Stimulated activated CD8-positive, alpha-beta memory T cell treated with anti-CD3 and anti-CD28 coated beads, Interleukin-15, amount 100 ng/mL, for 1 hour (primary cell): ENCODE measurements around the gene CPM.
"Not testable (repeated sequence)": the region's sequence is repeated elsewhere in the genome, so short reads cannot be mapped to it uniquely, and the experiment has no call there.

Experiments
- DNase-seq: peaks from one replicate; pipeline ENCODE4 v3.0.0-alpha.2; 2020; ENCODE audit warnings: low read depth

CPM gene

DNA sequence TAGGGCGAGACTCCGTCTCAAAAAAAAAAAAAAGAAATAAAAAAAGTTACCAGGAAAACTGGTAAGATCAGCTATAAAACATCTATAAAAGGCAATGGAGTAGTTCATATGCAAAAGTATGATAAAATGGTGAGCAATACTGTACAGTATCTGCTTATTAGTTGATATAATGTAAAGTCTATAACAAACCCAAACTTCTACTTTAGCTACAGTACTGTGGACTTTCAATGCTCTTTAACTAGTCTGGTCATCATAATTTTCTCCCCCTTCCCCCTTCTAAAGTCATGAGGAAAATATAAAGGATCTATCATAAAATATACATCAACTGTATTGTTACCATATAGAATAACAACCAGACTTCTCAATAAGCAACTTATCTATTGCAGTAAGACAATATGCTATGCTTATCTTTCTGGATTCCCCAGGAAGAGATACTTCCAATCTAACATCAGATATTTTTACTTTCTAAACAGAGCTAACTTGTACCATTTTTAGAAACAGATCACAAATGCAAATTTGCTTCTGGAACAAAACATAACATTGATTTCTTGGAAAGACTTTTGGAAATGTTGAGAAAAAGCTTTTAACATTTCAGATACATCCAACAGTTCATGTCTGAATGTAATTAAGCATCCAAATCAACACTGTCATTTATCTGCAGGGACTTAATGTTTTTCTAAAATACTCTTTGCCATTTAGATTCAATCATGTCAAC, 81.2 kb downstream of the CPM start:
- no peak for DNase-seq

DNA sequence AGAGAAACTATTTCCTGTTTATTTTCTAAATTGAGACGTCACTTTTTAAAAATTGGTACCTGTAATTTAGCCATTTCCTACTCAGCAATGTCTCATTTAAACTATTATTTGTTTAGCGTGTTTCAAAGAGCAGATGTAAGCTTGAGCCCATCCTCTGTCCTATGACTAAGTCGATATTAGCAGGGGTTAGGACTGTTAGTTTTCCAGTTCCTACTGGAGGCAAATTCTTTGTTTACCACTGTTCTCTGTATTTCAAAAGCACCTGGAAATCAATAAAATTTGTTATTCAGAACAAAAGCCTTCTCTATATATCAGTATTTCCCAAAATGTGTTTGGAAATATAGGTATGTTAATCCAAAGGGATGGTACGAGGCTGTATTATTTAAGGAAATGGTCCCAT, 82.6 kb downstream of the CPM start:
- DNase-seq, result no peak

DNA sequence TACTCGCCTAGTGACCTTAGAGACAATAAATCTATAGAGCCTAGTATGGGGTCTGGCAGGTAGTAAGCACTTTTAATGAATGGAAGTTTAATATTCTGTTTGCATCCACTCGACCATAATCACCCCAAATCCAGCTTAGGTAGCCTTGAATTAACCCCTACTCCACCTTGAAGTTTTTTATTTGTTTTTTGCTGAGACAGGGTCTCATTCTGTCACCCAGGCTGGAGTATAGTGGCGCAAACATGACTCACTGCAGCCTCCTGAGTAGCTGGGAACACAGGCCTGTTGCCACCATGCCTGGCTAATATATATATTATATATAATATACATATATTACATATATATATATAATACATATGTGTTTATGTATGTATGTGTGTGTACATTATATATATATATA, 86.2 kb downstream of the CPM start:
- no peak for DNase-seq

DNA sequence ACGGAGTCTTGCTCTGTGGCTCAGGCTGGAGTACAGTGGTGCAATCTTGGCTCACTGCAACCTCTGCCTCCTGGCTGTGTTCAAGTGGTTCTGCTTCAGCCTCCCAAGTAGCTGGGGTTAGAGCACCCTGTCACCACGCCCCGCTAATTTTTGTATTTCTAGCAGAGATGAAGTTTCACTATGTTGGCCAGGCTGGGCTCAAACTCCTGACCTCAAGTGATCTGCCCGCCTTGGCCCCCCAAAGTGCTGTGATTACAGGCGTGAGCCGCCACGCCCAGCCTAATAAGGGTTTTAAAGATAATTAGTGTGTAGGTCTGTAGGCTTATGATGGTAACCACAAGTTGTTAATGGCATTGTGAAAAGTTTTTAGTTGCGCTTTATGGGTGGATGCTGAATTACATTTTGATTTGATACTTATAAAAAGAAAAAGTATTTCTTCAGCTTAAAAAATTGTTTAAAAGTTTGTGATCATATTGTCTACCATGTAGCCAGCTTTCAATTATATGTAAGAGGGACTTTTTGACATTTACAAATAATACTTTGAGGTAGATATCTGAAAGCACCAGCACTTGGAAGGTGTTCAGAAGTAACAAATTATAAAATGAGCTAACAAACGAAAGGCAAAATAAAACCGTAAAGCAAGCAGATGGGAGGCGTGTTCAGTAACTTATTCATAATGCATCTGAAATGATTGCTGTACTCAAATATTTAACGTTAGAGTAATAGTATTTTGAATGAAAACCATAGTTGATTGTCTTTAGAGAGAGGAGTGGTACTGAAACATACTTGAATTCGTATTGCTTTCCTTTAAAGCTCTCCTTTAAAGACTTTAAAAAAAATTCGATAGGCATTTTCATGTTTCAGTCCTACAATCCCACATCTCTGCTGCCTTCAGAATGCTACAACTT, 87.9 kb downstream of the CPM start:
- DNase-seq, result no peak

DNA sequence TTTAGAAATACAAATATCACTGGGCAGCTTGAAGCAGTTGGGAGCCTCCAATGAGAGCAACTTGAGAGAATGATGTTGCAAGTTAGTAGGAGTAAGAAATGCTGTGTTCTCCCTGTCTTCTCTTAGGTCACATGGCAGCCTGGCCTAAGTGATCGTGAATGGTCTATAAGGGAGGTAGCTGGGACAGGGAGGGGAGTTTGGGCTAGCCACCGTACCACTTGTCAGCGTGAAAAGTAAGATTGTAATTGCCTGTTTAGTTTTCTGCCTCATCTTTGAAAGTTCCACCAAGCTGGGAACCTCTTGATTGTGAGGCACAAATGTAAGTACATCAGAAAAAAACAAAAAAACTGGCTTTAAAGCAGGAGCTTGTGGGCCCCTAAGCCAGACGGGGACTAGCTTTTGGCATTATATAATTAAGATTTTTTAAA, 88.6 kb downstream of the CPM start:
- DNase-seq, result no peak

DNA sequence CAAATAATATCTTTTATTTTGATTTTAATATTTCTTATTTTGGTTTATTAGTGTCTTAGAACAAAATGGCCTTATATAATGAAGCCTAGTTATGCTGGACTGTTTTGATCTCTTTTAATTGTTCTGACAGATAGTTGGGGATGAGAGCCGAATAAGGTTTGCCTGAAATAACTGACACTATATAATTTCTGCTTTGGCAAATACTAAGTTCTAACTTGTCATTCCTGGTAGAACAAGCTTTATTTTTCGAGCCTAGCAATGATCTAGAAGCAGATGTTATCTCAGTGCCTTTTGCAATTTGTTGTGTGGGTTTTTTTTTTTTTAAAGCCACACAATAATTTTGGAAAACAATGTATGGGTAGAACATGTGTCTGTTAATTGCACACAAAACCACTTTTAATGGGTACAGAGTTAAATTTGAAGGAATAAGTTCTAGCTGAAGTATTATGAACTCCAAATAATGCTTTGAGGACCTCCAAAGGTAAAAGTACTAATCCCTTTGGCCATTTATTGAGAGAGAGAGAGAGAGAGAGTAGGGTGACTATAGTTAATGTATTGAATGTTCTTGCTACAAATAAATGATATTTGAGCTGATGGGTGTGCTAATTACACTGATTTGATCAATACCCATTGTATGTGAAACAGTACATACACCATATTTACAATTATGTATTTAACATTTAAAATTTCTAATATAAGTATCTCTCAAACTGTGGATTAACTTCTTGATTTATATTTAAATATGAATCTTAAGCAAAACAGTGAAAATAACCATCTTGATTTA, 90.0 kb downstream of the CPM start:
- DNase-seq, result no peak

DNA sequence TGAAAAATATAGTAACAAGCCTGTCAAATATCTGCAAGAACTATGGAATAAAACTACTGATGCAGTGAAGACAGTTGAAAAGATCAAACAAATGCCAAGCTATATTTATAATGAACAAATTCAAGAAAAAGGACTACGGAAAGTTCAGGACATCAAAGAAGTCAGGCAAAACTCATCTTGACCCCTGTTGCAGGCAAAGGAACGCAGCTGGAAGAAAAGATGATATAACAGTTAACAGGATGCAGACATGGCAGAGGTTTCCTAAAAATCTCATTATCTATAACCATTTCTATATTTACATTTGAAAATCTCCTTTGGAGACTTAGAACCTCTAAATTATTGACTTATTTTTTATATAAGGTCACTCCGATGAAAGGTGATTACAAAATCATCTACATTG, 90.8 kb downstream of the CPM start:
- DNase-seq, result no peak

DNA sequence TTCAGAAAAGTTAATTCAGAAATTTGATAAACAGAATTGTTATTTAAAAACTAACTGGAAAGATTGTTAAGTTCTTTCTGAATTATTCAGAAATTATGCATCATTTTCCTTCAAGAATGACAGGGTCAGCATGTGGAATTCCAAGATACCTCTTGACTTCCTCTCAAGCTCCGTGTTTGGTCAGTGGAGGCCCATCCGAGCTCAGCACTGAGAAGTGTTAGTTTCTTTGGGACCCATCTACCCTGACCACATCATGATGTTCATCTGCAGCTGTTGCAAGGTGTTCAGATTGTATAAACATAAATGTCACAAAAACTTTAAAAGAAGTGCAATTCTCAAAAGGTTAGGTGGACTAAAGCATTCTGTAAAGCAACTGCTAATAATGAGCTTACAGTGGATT, 91.3 kb downstream of the CPM start:
- DNase-seq, result no peak

DNA sequence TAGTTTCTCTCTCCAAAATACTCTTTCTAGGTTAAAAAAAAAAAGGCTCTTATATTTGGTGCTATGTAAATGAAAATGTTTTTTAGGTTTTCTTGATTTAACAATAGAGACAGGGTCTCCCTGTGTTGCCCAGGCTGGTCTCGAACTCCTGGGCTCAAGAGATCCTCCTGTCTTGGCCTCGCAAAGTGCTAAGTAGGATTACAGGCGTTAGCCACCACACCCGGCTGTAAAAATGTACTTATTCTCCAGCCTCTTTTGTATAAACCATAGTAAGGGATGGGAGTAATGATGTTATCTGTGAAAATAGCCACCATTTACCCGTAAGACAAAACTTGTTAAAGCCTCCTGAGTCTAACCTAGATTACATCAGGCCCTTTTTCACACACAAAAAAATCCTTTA, 91.8 kb downstream of the CPM start:
- not testable (repeated sequence) for DNase-seq

DNA sequence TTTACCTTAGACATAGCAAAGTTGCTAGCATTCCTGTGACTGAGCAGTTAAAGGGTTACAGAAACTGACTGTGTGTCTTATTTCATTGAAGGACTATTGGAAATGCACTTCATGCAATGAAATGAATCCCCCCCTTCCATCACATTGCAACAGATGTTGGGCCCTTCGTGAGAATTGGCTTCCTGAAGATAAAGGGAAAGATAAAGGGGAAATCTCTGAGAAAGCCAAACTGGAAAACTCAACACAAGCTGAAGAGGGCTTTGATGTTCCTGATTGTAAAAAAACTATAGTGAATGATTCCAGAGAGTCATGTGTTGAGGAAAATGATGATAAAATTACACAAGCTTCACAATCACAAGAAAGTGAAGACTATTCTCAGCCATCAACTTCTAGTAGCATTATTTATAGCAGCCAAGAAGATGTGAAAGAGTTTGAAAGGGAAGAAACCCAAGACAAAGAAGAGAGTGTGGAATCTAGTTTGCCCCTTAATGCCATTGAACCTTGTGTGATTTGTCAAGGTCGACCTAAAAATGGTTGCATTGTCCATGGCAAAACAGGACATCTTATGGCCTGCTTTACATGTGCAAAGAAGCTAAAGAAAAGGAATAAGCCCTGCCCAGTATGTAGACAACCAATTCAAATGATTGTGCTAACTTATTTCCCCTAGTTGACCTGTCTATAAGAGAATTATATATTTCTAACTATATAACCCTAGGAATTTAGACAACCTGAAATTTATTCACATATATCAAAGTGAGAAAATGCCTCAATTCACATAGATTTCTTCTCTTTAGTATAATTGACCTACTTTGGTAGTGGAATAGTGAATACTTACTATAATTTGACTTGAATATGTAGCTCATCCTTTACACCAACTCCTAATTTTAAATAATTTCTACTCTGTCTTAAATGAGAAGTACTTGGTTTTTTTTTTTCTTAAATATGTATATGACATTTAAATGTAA, 93.5 kb downstream of the CPM start:
- DNase-seq, result no peak

DNA sequence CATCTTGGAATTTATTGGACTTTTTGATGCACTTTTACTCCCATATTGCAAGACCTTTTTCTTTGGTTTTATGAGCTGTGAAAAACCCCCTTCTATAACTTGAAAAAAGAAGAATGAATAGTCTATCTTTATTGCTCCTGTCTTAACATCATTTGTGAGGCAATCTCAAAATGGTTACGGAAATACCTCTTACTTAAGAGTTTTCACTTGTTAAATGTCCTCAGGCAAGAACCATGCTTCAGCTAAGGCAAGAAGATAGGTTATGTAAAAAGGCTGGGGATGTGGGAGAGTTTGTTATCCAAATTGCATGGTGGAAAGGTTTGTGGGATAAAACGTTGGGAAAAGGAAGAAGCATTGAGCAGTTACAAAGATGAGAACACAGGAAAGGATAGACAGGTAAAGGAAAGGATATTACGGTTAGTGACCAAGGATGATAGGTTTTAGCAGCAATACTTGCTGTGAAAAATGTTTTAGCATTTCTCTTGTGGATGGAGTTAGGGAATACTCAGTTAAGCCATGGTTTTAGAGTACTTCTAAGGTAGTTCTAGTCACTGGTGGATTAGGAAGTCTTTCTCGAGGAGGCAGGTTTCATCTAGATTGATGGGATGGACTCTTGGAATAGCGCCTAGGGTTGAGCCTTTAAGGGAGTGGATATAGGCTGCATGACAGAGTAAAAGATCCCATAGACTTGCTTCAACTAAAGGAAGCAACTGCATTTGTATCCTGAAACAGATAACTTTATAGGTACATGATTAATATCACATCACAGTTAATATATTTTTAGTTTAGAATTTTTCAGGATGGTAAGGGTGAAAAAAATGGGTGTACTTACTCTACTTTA, 94.7 kb downstream of the CPM start:
- DNase-seq, result no peak

DNA sequence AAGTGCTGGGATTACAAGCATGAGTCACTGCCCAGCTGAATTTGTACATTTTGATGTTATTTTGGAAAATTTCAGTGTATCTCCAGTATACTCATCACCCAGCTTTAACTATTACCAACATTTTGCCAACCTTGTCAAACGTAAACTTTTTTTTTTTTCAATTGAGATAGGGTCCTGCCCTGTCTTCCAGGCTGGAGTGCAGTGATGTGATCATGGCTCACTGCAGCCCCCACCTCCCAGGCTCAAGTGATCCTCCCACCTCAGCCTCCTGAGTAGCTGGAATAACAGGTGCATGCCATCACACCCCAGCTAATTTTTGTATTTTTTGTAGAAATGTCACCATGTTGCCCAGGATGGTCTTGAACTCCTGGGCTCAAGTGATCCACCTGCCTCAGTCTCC, 95.8 kb downstream of the CPM start:
- DNase-seq, result no peak

DNA sequence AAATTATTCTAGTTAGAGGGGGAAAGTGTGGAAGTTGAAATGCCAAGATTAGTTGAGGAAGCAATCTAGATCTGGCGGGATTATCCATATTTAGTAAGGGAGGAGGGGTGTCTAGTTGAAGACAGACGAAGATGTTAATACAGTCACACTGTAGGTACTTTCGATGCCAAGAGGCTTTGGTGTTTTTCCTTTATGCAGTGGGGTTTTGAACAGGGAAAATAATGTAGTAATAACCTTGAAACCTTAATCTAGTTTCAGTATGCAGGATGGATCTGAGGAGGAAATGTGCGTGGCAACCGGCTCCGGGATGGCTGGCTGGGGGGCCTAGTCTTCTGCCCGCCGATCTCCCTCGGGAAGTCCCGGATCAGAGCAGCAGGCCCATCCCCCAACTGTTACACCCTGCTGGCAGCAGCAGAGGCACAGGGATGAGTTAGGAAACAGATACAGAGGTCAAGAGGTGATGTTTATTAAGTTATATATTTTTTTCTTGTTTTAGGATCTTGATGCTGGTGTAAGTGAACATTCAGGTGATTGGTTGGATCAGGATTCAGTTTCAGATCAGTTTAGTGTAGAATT, 97.5 kb downstream of the CPM start:
- DNase-seq, result no peak

DNA sequence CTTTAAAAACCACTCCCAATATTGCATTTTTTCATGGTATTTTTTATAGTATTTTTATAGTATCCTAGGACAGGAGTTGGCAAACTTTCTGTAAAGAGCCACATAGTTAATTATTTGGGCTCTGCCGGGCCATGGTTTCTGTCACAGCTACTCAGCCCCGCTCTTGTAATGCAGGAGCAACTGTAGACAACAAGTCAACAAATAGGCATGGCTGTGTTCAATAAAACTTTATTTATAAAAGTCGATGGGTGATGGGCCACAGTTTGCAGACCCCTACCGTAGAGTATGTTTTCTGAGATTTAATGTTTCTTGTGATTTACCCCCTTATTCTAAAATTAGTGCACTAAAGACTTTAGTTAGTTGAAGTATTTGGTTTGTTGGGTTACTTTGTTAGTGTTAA, 99.5 kb downstream of the CPM start:
- DNase-seq, result no peak

DNA sequence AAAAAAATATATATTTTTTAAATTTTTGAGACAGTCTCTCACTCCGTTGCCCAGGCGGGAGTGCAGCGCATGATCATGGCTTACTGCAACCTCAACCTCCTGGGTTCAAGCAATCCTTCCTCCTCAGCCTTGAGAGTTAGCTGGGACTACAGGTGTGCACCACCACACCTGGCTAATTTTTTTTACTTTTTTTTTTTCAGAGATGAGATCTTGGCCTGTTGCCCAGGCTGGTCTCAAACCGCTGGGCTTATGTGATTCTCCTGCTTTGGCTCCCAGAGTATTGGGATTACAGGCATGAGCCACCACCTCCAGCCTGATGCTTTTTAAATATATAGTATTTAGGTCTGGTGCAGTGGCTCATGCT, 100.5 kb downstream of the CPM start:
- no peak for DNase-seq

DNA sequence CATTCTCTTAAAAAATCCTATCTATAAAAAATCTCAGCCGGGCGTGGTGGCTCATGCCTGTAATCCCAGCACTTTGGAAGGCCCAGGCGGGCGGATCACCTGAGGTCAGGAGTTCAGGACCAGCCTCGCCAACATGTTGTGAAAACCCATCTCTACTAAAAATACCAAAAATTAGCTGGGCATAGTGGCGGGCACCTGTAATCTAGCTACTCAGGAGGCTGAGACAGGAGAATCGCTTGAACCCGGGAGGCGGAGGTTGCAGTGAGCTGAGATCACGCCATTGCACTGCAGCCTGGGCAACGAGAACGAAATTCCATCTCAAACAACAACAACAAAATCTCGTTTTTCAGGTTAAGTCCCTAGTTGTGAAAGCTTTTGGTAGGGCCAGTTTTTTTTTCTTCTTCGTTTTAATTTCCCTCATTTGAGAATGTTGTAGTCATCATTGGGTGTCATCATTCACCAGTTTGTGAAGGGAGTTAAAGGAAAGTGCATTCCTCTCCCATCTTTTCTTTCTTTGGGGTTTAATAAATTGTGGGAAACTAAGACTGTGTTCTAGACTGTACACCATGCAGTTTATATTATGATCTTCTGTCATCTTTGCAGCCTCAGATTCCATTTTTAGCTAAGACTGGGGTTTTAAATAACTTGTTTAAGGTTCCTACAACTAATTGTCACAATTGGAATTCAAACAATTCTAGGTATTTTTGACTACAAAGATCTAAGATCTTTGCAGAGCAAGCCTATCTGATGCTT, 101.0 kb downstream of the CPM start:
- DNase-seq, result no peak

DNA sequence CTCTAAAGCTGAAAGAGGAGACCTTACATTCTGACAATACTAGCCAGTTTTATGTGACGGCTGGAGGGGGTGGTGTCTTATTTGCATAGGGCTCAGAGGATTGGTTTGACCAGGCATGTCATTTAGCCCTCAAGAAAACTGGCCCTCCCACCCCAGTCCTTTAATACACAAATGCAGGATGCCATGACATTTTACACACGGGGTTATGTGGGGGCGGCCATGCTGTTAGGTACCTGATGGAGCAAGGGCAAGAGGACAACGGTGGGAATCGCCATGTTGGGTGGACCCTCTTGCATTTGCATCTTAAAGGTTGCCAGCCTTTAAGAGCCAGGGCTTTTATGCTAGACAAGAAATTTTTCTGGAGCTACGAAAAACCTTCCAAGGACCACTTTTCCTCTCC, 101.7 kb downstream of the CPM start:
- DNase-seq, result no peak

DNA sequence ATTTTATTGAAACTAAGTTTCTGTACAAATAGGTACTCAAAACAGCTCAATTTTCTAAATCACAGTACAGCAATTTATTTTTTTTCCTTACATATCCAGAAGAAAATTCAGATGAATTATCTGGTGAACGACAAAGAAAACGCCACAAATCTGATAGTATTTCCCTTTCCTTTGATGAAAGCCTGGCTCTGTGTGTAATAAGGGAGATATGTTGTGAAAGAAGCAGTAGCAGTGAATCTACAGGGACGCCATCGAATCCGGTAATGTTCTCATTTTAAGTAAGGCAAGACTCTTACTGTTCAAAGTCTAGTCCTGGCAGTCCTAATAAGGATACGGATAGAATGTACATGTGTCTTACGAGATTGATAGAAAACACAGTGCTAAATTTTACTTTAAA, 104.3 kb downstream of the CPM start:
- no peak for DNase-seq

DNA sequence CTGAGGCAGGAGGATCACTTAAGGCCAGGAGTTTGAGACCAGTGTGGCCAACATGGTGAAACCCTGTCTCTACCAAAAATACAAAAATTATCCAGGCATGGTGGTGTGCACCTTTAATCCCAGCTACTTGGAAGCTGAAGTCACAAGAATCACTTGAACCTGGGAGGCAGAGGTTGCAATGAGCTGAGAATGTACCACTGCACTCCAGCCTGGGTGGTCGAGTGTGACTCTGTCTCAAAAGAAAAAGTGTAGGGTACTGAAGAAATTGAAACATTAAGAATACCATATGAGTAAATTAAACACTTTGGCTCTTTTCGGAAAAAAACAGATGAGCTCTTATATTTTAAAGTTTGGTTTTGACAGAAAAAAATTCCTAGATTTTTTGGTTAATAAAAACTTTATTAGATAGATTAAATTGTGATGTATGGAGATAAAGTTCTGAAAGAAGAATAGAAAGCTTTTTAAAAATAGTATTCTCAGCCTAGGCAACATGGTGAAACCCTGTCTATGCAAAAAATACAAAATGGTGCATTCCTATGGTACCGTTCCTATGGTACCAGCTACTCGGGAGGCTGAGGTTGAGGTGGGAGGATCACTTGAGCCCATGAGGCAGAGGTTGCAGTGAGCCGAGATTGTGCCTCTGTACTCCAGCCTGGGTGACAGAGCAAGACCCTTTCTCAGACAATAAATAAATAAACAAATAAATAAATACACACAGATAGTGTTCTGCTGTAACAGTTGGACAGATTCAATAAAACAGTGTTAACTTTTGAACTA, 104.9 kb downstream of the CPM start:
- no peak for DNase-seq
